Stimulated activated CD4-positive, alpha-beta T cell treated with anti-CD3 and anti-CD28 coated beads, TNF-alpha, amount 100 ng/mL, for 24 hours (primary cell): ENCODE data around the gene FANCI.
"Not testable (repeated sequence)": the region's sequence is repeated elsewhere in the genome, so short reads cannot be mapped to it uniquely, and the experiment has no call there.

Experiments used
- DNase-seq, 3 experiments: peaks; one replicate each; pipeline ENCODE4 v3.0.0-alpha.2; 2020; ENCODE audit warnings: low read depth in 3 of 3

Gene FANCI

GRCh38 chr15:89225588-89225987 lies 18.2 kb upstream of the FANCI start:
- no peak for DNase-seq

GRCh38 chr15:89226359-89227221 lies 17.2 kb upstream of the FANCI start:
- DNase-seq: no peak

GRCh38 chr15:89227425-89227824 lies 16.4 kb upstream of the FANCI start:
- no peak for DNase-seq

DNA sequence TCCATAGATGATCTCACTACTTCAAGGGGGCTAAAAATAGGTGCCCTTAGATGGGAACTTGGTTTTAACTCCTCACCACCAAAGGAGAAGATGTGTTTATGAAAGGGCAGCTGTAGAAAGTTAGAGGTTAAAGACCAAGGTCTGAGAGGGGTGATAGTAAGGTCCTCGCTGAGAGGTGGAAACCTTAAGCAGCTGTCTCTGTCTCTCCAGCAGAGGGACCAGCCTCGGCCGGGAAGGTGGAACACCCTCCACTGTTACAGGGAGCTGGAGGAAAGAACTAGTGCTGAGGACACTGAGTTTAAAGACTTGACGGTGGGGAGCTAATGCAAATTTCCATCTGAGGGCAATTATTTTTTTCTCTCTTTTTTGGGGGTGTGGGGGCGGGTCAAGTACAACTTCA lies 13.5 kb upstream of the FANCI start:
- DNase-seq: no peak

DNA sequence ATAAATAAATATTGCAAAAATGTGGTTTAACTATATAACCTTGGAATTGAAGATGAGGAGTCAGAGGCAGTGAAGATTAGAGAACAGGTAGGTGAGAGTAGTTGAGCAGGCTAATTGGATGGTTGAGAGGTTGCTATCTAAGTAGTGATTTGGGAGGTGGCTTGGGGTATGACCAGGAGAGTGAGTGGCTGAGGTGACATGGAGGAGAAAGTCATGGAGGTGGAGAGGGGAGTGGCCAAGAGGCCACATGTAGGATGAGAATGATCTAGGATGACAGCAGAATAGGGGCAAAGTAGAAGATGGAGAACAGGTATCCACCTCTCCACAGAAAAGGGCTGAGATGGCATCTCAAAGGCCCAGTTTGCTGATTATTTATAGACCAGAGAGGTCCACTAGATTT lies 11.9 kb upstream of the FANCI start:
- DNase-seq: no peak

- not testable (repeated sequence) for DNase-seq
Observed at GRCh38 chr15:89239883-89240810, 3.6 kb upstream of the FANCI start.

GRCh38 chr15:89243046-89243690 lies 611 bp upstream of the FANCI start:
- DNase-seq: no peak

GRCh38 chr15:89244574-89244903 lies 760 bp downstream of the FANCI start:
- DNase-seq: no peak

- DNase-seq: no peak
Observed at GRCh38 chr15:89247446-89247845, 3.7 kb downstream of the FANCI start.

GRCh38 chr15:89248584-89248983 lies 4.8 kb downstream of the FANCI start:
- no peak for DNase-seq

- not testable (repeated sequence) for DNase-seq
Observed at GRCh38 chr15:89250142-89250541, 6.4 kb downstream of the FANCI start.

DNA sequence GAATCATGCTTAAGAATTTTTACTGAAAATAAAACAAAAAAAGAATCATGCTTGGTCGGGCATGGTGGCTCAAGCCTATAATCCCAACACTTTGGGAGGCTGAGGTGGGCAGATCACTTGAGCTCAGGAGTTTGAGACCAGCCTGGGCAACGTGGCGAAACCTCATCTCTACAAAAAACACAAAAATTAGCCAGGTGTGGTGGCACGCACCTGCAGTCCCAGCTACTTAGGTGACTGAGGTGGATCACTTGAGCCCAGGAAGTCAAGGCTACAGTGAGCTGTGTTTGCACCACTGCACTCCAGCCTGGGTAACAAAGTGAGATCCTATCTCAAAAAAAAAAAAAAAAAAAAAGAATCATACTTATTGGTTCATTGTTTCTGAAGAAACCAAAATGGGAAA lies 33.5 kb downstream of the FANCI start:
- DNase-seq: not testable (repeated sequence)

GRCh38 chr15:89278307-89278706 lies 34.5 kb downstream of the FANCI start:
- no peak for DNase-seq

- DNase-seq: no peak
Observed at GRCh38 chr15:89282631-89283030, 38.9 kb downstream of the FANCI start.

DNA sequence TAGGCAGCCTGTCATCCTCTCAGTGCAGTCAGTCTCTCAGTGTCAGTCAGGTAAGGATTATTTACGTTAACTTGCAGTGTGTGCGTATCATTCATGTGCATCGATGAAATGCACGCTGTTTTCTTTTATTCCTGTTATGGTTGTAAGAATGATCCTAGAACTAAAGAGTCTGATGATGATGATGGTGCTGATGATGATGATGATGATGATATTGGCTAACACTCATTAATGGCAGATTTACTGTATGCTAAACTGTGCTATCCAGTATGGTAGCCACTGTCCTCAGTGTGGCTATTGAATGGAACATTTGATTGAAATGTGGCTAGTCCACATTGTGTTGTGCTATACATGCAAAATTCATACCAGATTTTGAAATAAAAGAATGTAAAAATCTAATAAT lies 39.4 kb downstream of the FANCI start:
- no peak for DNase-seq

DNA sequence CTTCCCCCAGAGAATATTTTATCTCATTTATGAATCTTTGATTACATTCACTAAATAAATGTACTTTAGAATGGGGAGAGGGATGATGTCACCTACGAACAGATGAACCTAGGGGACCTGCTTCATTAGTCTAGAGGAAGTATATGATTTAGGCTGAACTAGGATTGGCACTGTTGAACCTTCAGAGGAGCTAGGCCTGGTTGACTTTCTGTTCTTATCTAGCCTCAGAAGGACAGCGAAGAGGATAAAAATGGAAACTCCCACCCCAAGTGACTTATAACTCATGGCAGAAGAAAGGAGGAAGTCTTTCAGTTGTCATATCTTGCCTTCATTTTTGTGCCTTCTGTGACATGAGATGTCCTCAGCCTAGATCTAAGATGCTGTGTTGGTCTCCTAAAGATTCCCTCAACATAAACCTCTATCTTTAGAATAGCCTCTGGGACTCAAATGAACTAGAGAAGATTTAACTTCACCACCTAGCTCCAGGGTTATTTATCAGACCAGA lies 48.2 kb downstream of the FANCI start:
- no peak for DNase-seq

DNA sequence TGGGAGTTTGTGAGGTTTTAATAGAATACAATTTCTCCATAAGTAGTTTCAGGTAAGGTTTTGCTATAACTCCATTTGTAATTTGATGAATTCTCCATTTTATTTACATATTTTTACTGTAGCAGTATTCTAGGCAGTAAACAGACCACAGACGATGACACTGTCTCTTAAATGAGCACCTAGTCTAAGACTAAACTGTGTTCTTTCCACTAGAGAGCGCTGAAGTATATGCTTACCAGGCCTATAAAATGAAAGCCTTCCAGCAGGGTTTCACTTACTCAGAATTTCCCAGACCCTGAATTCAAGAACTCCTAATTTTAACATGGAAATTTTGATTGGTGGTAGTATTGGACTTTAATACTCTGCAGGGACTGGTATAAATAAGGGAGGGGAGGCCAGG lies 49.2 kb downstream of the FANCI start:
- DNase-seq: no peak

DNA sequence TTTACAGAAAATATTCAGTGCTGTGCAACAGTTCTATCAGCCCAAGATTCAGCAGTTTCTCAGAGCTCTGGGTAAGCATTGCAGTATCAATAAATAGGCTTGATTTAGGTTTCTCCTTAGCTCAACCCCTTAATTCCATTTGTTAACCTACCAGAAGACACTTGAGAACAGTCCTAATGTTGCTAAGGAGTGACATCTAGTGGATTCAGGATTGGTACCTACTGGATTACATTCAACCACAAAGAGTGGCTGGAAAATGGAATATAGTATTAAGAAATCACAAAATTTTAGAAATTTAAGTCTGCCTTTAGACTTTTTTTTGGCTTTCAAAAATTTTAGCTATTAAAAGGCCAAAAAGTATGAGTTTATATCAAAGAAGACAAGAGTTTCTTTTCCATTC lies 56.1 kb downstream of the FANCI start:
- no peak for DNase-seq

DNA sequence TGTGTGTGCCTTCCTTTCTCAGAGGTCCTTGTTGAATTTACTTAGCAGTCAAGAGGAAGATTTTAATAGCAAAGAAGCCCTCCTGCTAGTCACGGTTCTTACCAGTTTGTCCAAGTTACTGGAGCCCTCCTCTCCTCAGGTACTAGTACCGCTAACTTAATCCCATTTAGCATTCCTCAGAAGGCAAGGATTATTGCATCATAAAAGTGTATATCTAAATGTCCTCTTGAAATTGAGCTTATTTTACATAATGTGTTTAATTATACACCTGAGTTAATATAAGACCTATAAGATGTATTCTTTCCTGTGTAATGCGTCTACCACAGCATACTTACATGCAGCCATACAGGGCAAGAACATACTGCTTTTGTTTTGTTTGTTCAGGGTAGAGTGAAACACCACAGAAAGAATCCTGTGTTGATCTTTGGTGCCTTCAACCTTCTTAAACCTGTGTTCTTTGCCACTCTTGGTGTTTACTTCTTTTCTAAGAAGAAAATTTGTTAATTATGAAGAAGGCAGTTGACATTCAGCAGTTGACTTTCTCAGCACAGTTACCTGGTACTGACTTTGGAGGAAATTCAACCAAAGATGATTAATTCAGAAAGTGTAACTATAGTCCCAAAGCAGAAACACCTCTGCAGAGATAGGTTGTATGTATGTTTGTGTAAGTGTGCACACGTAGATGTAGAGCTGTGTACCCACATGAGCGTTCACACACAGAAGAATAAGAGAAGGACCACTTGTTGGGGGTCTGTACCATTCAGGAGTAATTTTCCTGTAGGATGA lies 57.7 kb downstream of the FANCI start:
- no peak for DNase-seq

GRCh38 chr15:89303986-89304385 lies 60.2 kb downstream of the FANCI start:
- no peak for DNase-seq

DNA sequence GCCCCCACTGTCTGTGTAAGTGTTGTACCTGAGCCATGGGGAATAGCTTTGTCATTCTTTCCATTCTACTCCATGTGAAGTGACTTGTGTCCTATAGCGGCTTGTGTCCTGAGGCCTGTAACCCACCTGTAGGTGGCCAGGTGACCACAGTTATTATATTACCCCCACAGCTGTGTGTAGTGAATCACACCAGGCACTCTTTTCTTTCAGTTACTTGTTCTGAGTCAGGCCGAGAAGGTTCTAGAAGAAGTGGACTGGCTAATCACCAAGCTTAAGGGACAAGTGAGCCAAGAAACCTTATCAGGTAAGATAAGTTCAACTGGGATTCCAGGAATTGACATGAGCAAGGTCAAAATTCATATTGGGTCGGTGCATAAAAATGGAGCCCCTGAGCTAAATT lies 61.6 kb downstream of the FANCI start:
- no peak for DNase-seq
